Mesenchymal stem cell (in vitro differentiated cells and primary cell): ENCODE results near the gene ARID5B.

Experiments
- DNase-seq: peaks from one replicate; pipeline ENCODE4 v3.0.0-alpha.2; 2013
- H2AFZ ChIP-seq: one replicate; pipeline ENCODE4 v1.6.1; 2013; ENCODE audit warnings: low read depth, mild to moderate bottlenecking, control low read depth, inconsistent platforms, low read length, moderate library complexity
- H2AK5ac ChIP-seq: 2 replicates; pipeline ENCODE4 v1.6.1; 2013; ENCODE audit warnings: low read length, moderate library complexity, mild to moderate bottlenecking, inconsistent platforms; ENCODE audit not compliant: severe bottlenecking
- H2BK120ac ChIP-seq: one replicate; pipeline ENCODE4 v1.6.1; 2013; ENCODE audit warnings: low read depth, mild to moderate bottlenecking, inconsistent platforms, low read length, moderate library complexity
- H2BK12ac ChIP-seq, 2 experiments: one replicate each; pipeline ENCODE4 v1.6.1; 2013; ENCODE audit warnings: inconsistent platforms in 2 of 2, low read length in 2 of 2, mild to moderate bottlenecking in 2 of 2, moderate library complexity in 2 of 2, control low read depth in 1 of 2
- H2BK15ac ChIP-seq: one replicate; pipeline ENCODE4 v1.6.1; 2013; ENCODE audit warnings: mild to moderate bottlenecking, low read depth, inconsistent platforms; ENCODE audit not compliant: poor library complexity, severe bottlenecking
- H2BK5ac ChIP-seq: 2 replicates; pipeline ENCODE4 v1.6.1; 2013; ENCODE audit warnings: low read depth, mild to moderate bottlenecking, low read length, control low read depth, inconsistent platforms; ENCODE audit not compliant: poor library complexity, severe bottlenecking
- H3K14ac ChIP-seq, 2 experiments: one replicate each; pipeline ENCODE4 v1.6.1; 2013; ENCODE audit warnings: inconsistent platforms in 2 of 2, low read length in 2 of 2, control low read depth in 1 of 2, mild to moderate bottlenecking in 1 of 2, moderate library complexity in 1 of 2
- H3K18ac ChIP-seq, 2 experiments: one replicate each; pipeline ENCODE4 v1.6.1; 2013; ENCODE audit warnings: inconsistent platforms in 2 of 2, low read length in 2 of 2, control low read depth in 1 of 2, low read depth in 1 of 2, mild to moderate bottlenecking in 1 of 2
- H3K23ac ChIP-seq, 2 experiments: one replicate each; pipeline ENCODE4 v1.6.1; 2013; ENCODE audit warnings: inconsistent platforms in 2 of 2, low read length in 2 of 2, mild to moderate bottlenecking in 2 of 2, moderate library complexity in 2 of 2, control low read depth in 1 of 2
- H3K27ac ChIP-seq: 2 replicates; pipeline ENCODE4 v1.5.1; 2013; ENCODE audit warnings: mild to moderate bottlenecking, moderate library complexity, low read length, control low read depth, inconsistent platforms; ENCODE audit not compliant: poor library complexity, severe bottlenecking
- H3K27me3 ChIP-seq, 2 experiments: 2 replicates each; pipeline versions ENCODE4 v1.6.1 to v1.7.0; 2013; ENCODE audit warnings: low read length in 2 of 2, mild to moderate bottlenecking in 2 of 2, moderate library complexity in 2 of 2, control low read depth in 1 of 2, inconsistent platforms in 1 of 2; ENCODE audit not compliant: control insufficient read depth in 1 of 2, insufficient read depth in 1 of 2
- H3K36me3 ChIP-seq, 2 experiments: 2 replicates each; pipeline versions ENCODE4 v1.6.1 to v1.7.0; 2013; ENCODE audit warnings: low read length in 2 of 2, control low read depth in 1 of 2, inconsistent platforms in 1 of 2, low read depth in 1 of 2, mild to moderate bottlenecking in 1 of 2; ENCODE audit not compliant: insufficient read depth in 2 of 2, control insufficient read depth in 1 of 2
- H3K4ac ChIP-seq, 2 experiments: one replicate each; pipeline ENCODE4 v1.6.1; 2013; ENCODE audit warnings: inconsistent platforms in 2 of 2, low read length in 2 of 2, mild to moderate bottlenecking in 2 of 2, moderate library complexity in 2 of 2, control low read depth in 1 of 2, low read depth in 1 of 2
- H3K4me1 ChIP-seq: 2 replicates; pipeline ENCODE4 v1.6.1; 2013; ENCODE audit warnings: low read depth, low read length, control low read depth; ENCODE audit not compliant: control insufficient read depth, insufficient read depth
- H3K4me2 ChIP-seq: 2 replicates; pipeline ENCODE4 v1.6.1; 2013; ENCODE audit warnings: low read length, mild to moderate bottlenecking, inconsistent platforms; ENCODE audit not compliant: poor library complexity, severe bottlenecking
- H3K4me3 ChIP-seq, 2 experiments: 2 replicates each; pipeline versions ENCODE4 v1.5.1 to v1.7.0; 2013; ENCODE audit warnings: low read length in 2 of 2, mild to moderate bottlenecking in 2 of 2, control low read depth in 1 of 2, low read depth in 1 of 2; ENCODE audit not compliant: insufficient read depth in 1 of 2
- H3K79me1 ChIP-seq: replicated peaks from 2 replicates; pipeline ENCODE4 v1.6.1; 2013; ENCODE audit warnings: mild to moderate bottlenecking, control low read depth, low read length, inconsistent platforms; ENCODE audit not compliant: poor library complexity, severe bottlenecking
- H3K9ac ChIP-seq: 2 replicates; pipeline ENCODE4 v1.7.0; 2013; ENCODE audit warnings: mild to moderate bottlenecking, low read length, moderate library complexity
- H3K9me3 ChIP-seq: 2 replicates; pipeline ENCODE4 v1.7.0; 2013; ENCODE audit warnings: mild to moderate bottlenecking, low read length; ENCODE audit not compliant: control insufficient read depth
- H4K8ac ChIP-seq: one replicate; pipeline ENCODE4 v1.6.1; 2013; ENCODE audit warnings: inconsistent platforms, mild to moderate bottlenecking, low read length, moderate library complexity
- H4K91ac ChIP-seq: one replicate; pipeline ENCODE4 v1.6.1; 2013; ENCODE audit warnings: mild to moderate bottlenecking, low read length, inconsistent platforms
- WGBS: methylation state at CpG from one replicate; pipeline ENCODE4 v1.1.7; 2013; ENCODE audit warnings: mixed read lengths; 5-methylcytosine and 5-hydroxymethylcytosine counted together

The ARID5B gene

DNA sequence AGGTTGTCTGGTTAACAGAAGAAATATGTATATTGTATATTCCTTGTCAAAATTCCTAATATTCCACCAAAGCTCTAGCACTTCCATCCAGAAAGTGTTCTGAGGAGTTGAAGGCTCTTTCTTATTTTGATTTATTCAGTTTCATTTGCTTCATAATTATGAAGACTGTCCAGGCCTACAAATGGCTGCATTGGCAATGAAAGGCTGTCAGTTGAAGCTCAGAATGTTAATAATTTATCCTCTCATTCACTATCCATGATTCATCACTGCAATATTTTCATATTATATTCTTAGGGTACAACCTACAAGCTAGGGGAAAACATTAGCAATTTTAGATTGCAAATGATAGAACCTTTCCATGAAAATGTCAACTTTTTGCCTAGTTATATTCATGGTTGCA, 57.3 kb downstream of the ARID5B start:
- H3K27me3 ChIP-seq = no peaks in the 10 kb centered on the region
- H3K79me1 ChIP-seq = peaks cover 35% of the 10 kb centered on the region
- H3K9me3 ChIP-seq = no peaks in the 10 kb centered on the region
- H3K4me2 ChIP-seq = no peak overlapping the region
- H2AK5ac ChIP-seq = no peak overlapping the region
- H2AFZ ChIP-seq = no peak overlapping the region
- H3K14ac ChIP-seq = no peak overlapping the region
- H2BK120ac ChIP-seq = no peak overlapping the region
- H3K27ac ChIP-seq = no peak overlapping the region
- no peak overlapping the region for H2BK12ac ChIP-seq
- peaks cover 12 to 44% of the 10 kb centered on the region in 2 experiments for H3K36me3 ChIP-seq
- H4K91ac ChIP-seq = no peak overlapping the region
- no peak overlapping the region for H3K9ac ChIP-seq
- no peak overlapping the region for H3K4me3 ChIP-seq
- no peak for DNase-seq
- no peak overlapping the region for H2BK5ac ChIP-seq
- no peak overlapping the region for H3K18ac ChIP-seq
- H4K8ac ChIP-seq = no peak overlapping the region
- H3K4me1 ChIP-seq = peaks cover 4% of the 10 kb centered on the region
- no peak overlapping the region for H3K4ac ChIP-seq
- no peak overlapping the region for H3K23ac ChIP-seq
- no peak overlapping the region for H2BK15ac ChIP-seq

DNA sequence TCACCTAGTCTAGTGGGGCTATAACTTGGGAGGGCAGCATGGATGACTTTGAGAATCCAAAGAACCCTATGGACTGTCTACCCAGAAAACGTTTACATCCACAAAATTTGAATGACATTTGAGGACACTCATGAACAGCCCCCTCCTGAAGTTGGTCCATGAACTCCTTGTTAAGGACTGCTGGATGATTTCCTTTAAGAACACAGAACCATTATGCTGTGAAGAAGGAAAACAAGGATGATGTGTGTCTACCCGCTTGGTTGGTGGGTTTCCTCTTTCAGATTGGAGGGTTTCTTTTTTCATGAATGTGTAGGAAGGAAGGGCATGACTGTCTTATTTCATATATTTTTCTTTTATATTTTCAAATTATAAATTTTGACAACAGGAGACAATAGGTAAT, 58.3 kb downstream of the ARID5B start:
- H3K27me3 ChIP-seq = no peaks in the 10 kb centered on the region
- H2BK5ac ChIP-seq = no peak overlapping the region
- H2BK15ac ChIP-seq = no peak overlapping the region
- H3K9me3 ChIP-seq = no peaks in the 10 kb centered on the region
- no peak for DNase-seq
- WGBS = 100% methylated on average over 2 of the region's 2 CpGs
- no peak overlapping the region for H4K8ac ChIP-seq
- H3K9ac ChIP-seq = no peak overlapping the region
- H3K27ac ChIP-seq = no peak overlapping the region
- H3K4me2 ChIP-seq = no peak overlapping the region
- no peak overlapping the region for H2AK5ac ChIP-seq
- H4K91ac ChIP-seq = no peak overlapping the region
- peaks cover 12 to 39% of the 10 kb centered on the region in 2 experiments for H3K36me3 ChIP-seq
- no peak overlapping the region for H3K18ac ChIP-seq
- no peak overlapping the region for H3K4me3 ChIP-seq
- H3K14ac ChIP-seq = no peak overlapping the region
- H2BK12ac ChIP-seq = no peak overlapping the region
- peaks cover 30% of the 10 kb centered on the region for H3K79me1 ChIP-seq
- H3K4me1 ChIP-seq = peaks cover 7% of the 10 kb centered on the region
- H3K23ac ChIP-seq = no peak overlapping the region
- no peak overlapping the region for H2BK120ac ChIP-seq
- no peak overlapping the region for H2AFZ ChIP-seq
- H3K4ac ChIP-seq = no peak overlapping the region

DNA sequence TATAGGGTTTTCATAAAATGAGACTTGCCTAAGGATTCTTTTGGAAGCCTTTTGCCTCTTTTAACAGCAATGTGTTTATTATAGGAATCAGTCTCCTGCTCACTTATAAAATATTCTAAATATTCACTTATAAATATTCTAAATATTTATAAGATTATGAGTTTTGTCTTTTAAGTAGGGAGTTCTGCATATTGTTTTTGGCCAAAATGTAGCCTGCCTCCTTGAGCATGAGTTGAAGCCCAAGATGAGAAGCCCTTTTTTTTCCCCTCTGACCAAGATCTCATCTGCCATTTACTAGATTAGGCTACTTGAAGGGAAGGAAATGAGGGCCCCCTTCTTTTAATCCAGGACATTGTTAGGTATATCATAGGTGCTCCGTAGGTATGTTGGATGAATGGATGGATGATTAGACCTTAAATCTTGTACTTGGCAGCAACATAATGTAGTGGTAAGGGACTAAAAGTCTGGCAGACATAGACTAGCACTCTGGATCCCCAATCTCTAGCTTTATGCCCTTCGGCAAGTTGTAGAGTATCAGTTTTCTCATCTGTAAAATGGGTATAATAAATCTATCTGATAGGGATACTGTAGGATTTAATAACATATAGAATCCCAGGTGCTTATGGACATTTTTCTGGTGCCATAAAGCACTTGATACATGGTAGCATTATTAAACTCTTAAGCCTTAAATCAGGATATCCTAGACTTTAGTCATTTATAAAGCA, 59.1 kb downstream of the ARID5B start:
- Histone ChIP-seq H3K9me3 (no peaks in the 10 kb centered on the region), H2BK12ac (no peak overlapping the region), H3K4ac (no peak overlapping the region), H2AFZ (no peak overlapping the region), H3K27me3 (no peaks in the 10 kb centered on the region), H3K27ac (no peak overlapping the region), H3K4me2 (no peak overlapping the region), H2BK15ac (no peak overlapping the region), H3K14ac (no peak overlapping the region), H2AK5ac (no peak overlapping the region), H4K8ac (no peak overlapping the region), H3K18ac (no peak overlapping the region), H4K91ac (no peak overlapping the region), H3K4me1 (peaks cover 7% of the 10 kb centered on the region), H3K79me1 (peaks cover 29% of the 10 kb centered on the region), H3K4me3 (no peak overlapping the region), H3K9ac (no peak overlapping the region), H3K23ac (no peak overlapping the region), H2BK5ac (no peak overlapping the region), H2BK120ac (no peak overlapping the region), H3K36me3 (peaks cover 12 to 33% of the 10 kb centered on the region in 2 experiments)
- no peak for DNase-seq
- WGBS = 100% methylated on average over 1 of the region's 2 CpGs

DNA sequence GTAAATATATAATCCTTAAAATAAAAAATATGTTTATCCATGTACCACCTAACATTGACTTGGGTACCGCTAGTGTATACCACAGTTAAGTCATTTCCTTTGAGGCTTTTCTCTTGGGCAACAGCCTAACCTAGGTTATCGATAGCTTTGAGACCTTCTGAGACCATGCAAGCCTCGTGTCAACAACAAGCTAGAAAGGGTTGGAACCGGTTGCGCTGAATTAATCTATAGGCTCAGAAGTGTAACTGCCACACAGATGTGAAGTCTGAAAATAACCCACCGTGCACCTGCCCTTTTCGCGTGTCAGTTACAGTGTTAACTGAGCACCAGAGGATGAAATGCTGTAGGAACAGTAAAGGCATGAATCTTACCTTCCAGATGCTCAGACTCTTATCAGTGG, 59.8 kb downstream of the ARID5B start:
- H3K4me2 ChIP-seq = no peak overlapping the region
- H2AK5ac ChIP-seq = no peak overlapping the region
- H2BK5ac ChIP-seq = peak overlapping the region; percentile 66
- no peak overlapping the region for H3K27ac ChIP-seq
- no peak overlapping the region for H2BK120ac ChIP-seq
- peaks cover 26% of the 10 kb centered on the region for H3K79me1 ChIP-seq
- no peak overlapping the region for H3K4ac ChIP-seq
- H2AFZ ChIP-seq = no peak overlapping the region
- WGBS = 83% methylated on average over 8 of the region's 8 CpGs
- no peak overlapping the region for H3K18ac ChIP-seq
- H3K4me1 ChIP-seq = peaks cover 7% of the 10 kb centered on the region
- H3K4me3 ChIP-seq = no peak overlapping the region
- no peak overlapping the region for H3K23ac ChIP-seq
- no peak overlapping the region for H3K9ac ChIP-seq
- H3K14ac ChIP-seq = no peak overlapping the region
- no peak overlapping the region for H2BK12ac ChIP-seq
- H3K27me3 ChIP-seq = no peaks in the 10 kb centered on the region
- H4K91ac ChIP-seq = no peak overlapping the region
- no peaks in the 10 kb centered on the region for H3K9me3 ChIP-seq
- no peak overlapping the region for H4K8ac ChIP-seq
- no peak for DNase-seq
- peaks cover 12 to 30% of the 10 kb centered on the region in 2 experiments for H3K36me3 ChIP-seq
- H2BK15ac ChIP-seq = no peak overlapping the region
